A673 (cell line): Measurements from ENCODE around the gene SLC25A21. TPM values are rescaled to one million over a fixed set of nuclear protein-coding genes. Genes with fewer than 3 reads are reported as not detected.

ENCODE experiments used
- BruUV-seq: library from RNA; stranded (reverse); fragments of 400-500 nt; replicated peaks from 2 replicates; lab custom pipeline; 2021; lab: Mats Ljungman, UMichigan
- CTCF ChIA-PET: fragments of 300-600 bp; sonication (Branson Sonifier 250); formaldehyde crosslinking; loops from one replicate; lab custom pipeline; 2022; ENCODE audit warnings: antibody characterized with exemption; lab: Charles Lee
- POLR2A ChIA-PET: fragments of 300-600 bp; sonication (Branson Sonifier 250); formaldehyde crosslinking; loops from one replicate; lab custom pipeline; 2022; ENCODE audit warnings: antibody characterized with exemption; ENCODE audit not compliant: low non-redundant PET; lab: Charles Lee
- DNase-seq: peaks from one replicate; pipeline ENCODE4 v3.0.0-alpha.2; 2015; ENCODE audit warnings: low spot score
- H3K27ac ChIP-seq: fragments of 200-600 bp; sonication (generic); 2 replicates; pipeline ENCODE4 v1.5.1; 2016; ENCODE audit warnings: mixed run types, low read depth, mild to moderate bottlenecking, mixed read lengths, antibody characterized with exemption, low read length; ENCODE audit not compliant: poor library complexity, severe bottlenecking
- H3K27me3 ChIP-seq: fragments of 200-600 bp; sonication (generic); replicated peaks from 2 replicates; pipeline ENCODE4 v1.6.1; 2017; ENCODE audit warnings: mixed run types, low read depth, mild to moderate bottlenecking, mixed read lengths, antibody characterized with exemption, low read length; ENCODE audit not compliant: insufficient read depth, poor library complexity
- H3K36me3 ChIP-seq: fragments of 200-600 bp; sonication (generic); 2 replicates; pipeline ENCODE4 v1.6.1; 2016; ENCODE audit warnings: mixed run types, mild to moderate bottlenecking, mixed read lengths, antibody characterized with exemption, low read length; ENCODE audit not compliant: insufficient read depth, poor library complexity, severe bottlenecking
- H3K4me1 ChIP-seq: fragments of 200-600 bp; sonication (generic); 2 replicates; pipeline ENCODE4 v1.6.1; 2017; ENCODE audit warnings: mixed run types, mild to moderate bottlenecking, mixed read lengths, antibody characterized with exemption, low read length; ENCODE audit not compliant: insufficient read depth, poor library complexity, severe bottlenecking
- H3K4me3 ChIP-seq: fragments of 200-600 bp; sonication (generic); 2 replicates; pipeline ENCODE4 v1.5.1; 2016; ENCODE audit warnings: low read depth, mixed run types, mild to moderate bottlenecking, mixed read lengths, low read length; ENCODE audit not compliant: poor library complexity, severe bottlenecking
- H3K9me3 ChIP-seq: fragments of 200-600 bp; sonication (generic); 2 replicates; pipeline ENCODE4 v1.6.1; 2016; ENCODE audit warnings: mixed run types, low read depth, mild to moderate bottlenecking, mixed read lengths, antibody characterized with exemption, low read length; ENCODE audit not compliant: poor library complexity, severe bottlenecking
- CTCF ChIP-seq: fragments of 300-800, 200-600 bp; sonication (generic); conservative IDR thresholded peaks from 2 replicates; pipeline ENCODE4 v1.5.1; 2017; ENCODE audit warnings: low read depth, mild to moderate bottlenecking, antibody characterized with exemption, low read length, moderate library complexity, mixed read lengths
- EZH2 ChIP-seq: fragments of 200-600 bp; sonication (generic); IDR thresholded peaks from 2 replicates; pipeline ENCODE4 v1.6.1; 2017; ENCODE audit warnings: borderline replicate concordance, low read depth, mild to moderate bottlenecking, mixed read lengths, antibody characterized with exemption, low read length; ENCODE audit not compliant: poor library complexity, severe bottlenecking
- intact Hi-C: fragments of 100-400 bp; cut with micrococcal nuclease; formaldehyde crosslinking; loops from one replicate; pipeline ENCODE4 v1.10.0; 2022; ENCODE audit not compliant: unreplicated experiment
- total RNA-seq: library from RNA; stranded (reverse); gene quantifications from 2 replicates; pipeline ENCODE4 v1.2.3, GENCODE V29; 2021

Gene SLC25A21
- total RNA-seq, 1 experiment from 2014 or later: 4.7 TPM

- ChIA-PET CTCF (no interaction called here), POLR2A (no interaction called here)
- H3K9me3 ChIP-seq: no peaks in the 10 kb centered on the region
- no peaks in the 10 kb centered on the region for H3K27me3 ChIP-seq
- DNase-seq: no peak
- H3K27ac ChIP-seq: no peak overlapping the region
- intact Hi-C loops: no loop called here
- no peak for TF ChIP-seq CTCF
- TF ChIP-seq EZH2: no peak
- H3K4me3 ChIP-seq: no peak overlapping the region
- H3K4me1 ChIP-seq: no peaks in the 10 kb centered on the region
- no peaks in the 10 kb centered on the region for H3K36me3 ChIP-seq
- no TSS peak for BruUV-seq
These were observed 118.3 kb downstream of the SLC25A21 start for GRCh38 chr14:37054144-37054543.

- ChIA-PET POLR2A (no interaction called here), CTCF (no interaction called here)
These were observed 120.7 kb downstream of the SLC25A21 start for GRCh38 chr14:37051680-37052079.

GRCh38 chr14:37051153-37051552, 121.3 kb downstream of the SLC25A21 start:
- ChIA-PET POLR2A (no interaction called here), CTCF (no interaction called here)
- H3K4me1 ChIP-seq: no peaks in the 10 kb centered on the region
- no peak overlapping the region for H3K4me3 ChIP-seq
- no peaks in the 10 kb centered on the region for H3K9me3 ChIP-seq
- no peaks in the 10 kb centered on the region for H3K27me3 ChIP-seq
- no TSS peak for BruUV-seq
- no peak for DNase-seq
- TF ChIP-seq CTCF (no peak), EZH2 (no peak)
- no peaks in the 10 kb centered on the region for H3K36me3 ChIP-seq
- no peak overlapping the region for H3K27ac ChIP-seq
- intact Hi-C loops: no loop called here

More at GRCh38 chr14:37051680-37052079, 120.7 kb downstream of the SLC25A21 start:
- Histone ChIP-seq H3K4me3 (no peak overlapping the region), H3K9me3 (no peaks in the 10 kb centered on the region), H3K36me3 (no peaks in the 10 kb centered on the region), H3K27ac (no peak overlapping the region), H3K27me3 (no peaks in the 10 kb centered on the region), H3K4me1 (no peaks in the 10 kb centered on the region)
- TF ChIP-seq CTCF: no peak
- no TSS peak for BruUV-seq
- intact Hi-C loops: no loop called here
- DNase-seq: no peak
